Activated CD4-positive, alpha-beta memory T cell treated with anti-CD3 and anti-CD28 coated beads for 36 hours (primary cell): ENCODE measurements around the gene PIM3. TPM values are rescaled to one million over a fixed set of nuclear protein-coding genes. Genes with fewer than 3 reads are reported as not detected.

Source experiments
- CTCF ChIA-PET: fragments of 350-600 bp; sonication (Branson Sonifier 250); formaldehyde crosslinking; loops from one replicate; lab custom pipeline; 2021; ENCODE audit warnings: antibody characterized with exemption, inconsistent platforms; lab: Charles Lee
- POLR2A ChIA-PET: fragments of 350-600 bp; sonication (Branson Sonifier 250); formaldehyde crosslinking; loops from one replicate; lab custom pipeline; 2021; ENCODE audit warnings: antibody characterized with exemption; lab: Charles Lee
- DNase-seq: peaks from one replicate; pipeline ENCODE4 v3.0.0-alpha.2; 2020
- H3K27ac Mint-ChIP-seq: one replicate; pipeline ENCODE4 v1.8.0; 2021; ENCODE audit warnings: mixed read lengths
- H3K27me3 Mint-ChIP-seq: one replicate; pipeline ENCODE4 v1.8.0; 2021; ENCODE audit warnings: mixed read lengths
- H3K36me3 Mint-ChIP-seq: one replicate; pipeline ENCODE4 v1.8.0; 2021; ENCODE audit warnings: mixed read lengths
- H3K4me1 Mint-ChIP-seq: one replicate; pipeline ENCODE4 v1.8.0; 2021; ENCODE audit warnings: low read depth, mixed read lengths
- H3K4me3 Mint-ChIP-seq: one replicate; pipeline ENCODE4 v1.8.0; 2021; ENCODE audit warnings: mild to moderate bottlenecking, mixed read lengths
- H3K9me3 Mint-ChIP-seq: one replicate; pipeline ENCODE4 v1.8.0; 2021; ENCODE audit warnings: mixed read lengths
- intact Hi-C: fragments of 100-400 bp; cut with micrococcal nuclease; formaldehyde crosslinking; loops from one replicate; pipeline ENCODE4 v1.15.1; 2023
- total RNA-seq, 2 experiments: library from RNA; stranded (reverse); gene quantifications; one replicate each; pipeline ENCODE4 v1.2.3, GENCODE V29; 2021

The PIM3 gene
- total RNA-seq, 2 experiments from 2014 or later, result 222 to 231 TPM

DNA sequence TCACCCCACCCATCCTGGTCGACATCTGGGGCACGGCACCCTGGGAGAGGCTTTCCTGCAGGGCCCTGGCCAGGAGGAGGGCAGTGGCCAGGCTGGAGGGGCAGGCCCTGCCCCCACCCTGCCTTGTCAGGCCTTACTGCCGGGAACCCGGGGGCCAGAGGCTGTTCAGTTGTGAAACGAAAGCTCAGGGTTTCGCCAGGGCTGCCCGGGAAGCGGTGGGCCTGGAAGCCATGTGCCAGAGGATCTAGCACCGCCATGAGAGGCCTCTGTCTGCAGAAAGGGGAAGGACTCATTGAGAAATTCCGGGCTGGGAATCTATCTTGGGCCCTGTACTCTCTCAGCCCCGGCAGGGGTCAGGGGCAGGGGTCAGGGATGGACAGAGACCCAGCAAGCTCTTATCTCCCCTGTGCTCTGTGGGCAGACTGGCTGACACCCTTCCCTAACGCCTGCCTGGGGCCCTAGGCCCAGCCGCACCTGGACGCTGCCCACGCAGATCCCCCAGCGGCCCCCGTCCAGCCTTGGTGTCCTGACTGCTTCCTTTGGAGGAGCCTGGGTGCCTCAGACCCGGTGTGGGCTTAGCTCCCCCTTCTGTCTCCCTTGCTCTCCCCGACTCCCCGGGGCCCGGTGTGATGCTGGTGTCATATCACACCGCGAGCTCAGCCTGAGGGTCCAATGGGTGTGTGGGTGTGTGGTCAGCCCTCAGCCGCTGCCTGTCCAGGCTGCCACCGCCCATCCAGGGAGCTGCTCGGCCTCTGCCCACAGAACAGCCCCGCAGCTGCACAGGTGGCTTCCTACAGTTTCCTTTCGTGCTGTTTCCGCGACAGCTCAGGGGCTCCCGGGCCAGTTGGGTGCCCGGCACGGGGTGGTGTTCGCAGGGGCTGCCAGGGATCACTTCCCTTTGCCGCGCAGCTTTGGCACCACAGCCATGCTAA is 6.5 kb downstream of the PIM3 start:
- POLR2A ChIA-PET, result interaction anchor here (0.5 to 1.8 kb wide), 5 partner anchors 20 to 51 kb away, joined by 3 to 5 read pairs (median 4); no protein-coding TSS in a partner anchor
- intact Hi-C loops, result no loop called here
- H3K36me3 Mint-ChIP-seq, result peaks cover 28% of the 10 kb centered on the region
- no peaks in the 10 kb centered on the region for H3K27me3 Mint-ChIP-seq
- peak overlapping the region; percentile 52 for H3K27ac Mint-ChIP-seq
- H3K4me1 Mint-ChIP-seq, result peaks cover 42% of the 10 kb centered on the region
- CTCF ChIA-PET, result interaction anchor here (1.7 to 1.9 kb wide), 3 partner anchors 13 to 63 kb away, joined by 5 to 8 read pairs (median 6); no protein-coding TSS in a partner anchor
- peak; percentile 27 for DNase-seq
- no peaks in the 10 kb centered on the region for H3K9me3 Mint-ChIP-seq
- peak overlapping the region; percentile 16 for H3K4me3 Mint-ChIP-seq

- Mint-ChIP-seq H3K27ac (peak overlapping the region; percentile 63), H3K36me3 (peaks cover 24% of the 10 kb centered on the region), H3K4me1 (peaks cover 42% of the 10 kb centered on the region), H3K4me3 (peak overlapping the region; percentile 16), H3K27me3 (no peaks in the 10 kb centered on the region), H3K9me3 (no peaks in the 10 kb centered on the region)
- CTCF ChIA-PET, result interaction anchor here (0.6 to 1.9 kb wide), 4 partner anchors 12 to 63 kb away, joined by 3 to 8 read pairs (median 6); no protein-coding TSS in a partner anchor
- POLR2A ChIA-PET, result interaction anchor here (0.5 to 1.4 kb wide), 4 partner anchors 20 to 51 kb away, joined by 3 to 4 read pairs (median 3); no protein-coding TSS in a partner anchor
- DNase-seq, result peak; percentile 12
- intact Hi-C loops, result no loop called here
These were observed 7.2 kb downstream of the PIM3 start for GRCh38 chr22:49967706-49968208.

DNA sequence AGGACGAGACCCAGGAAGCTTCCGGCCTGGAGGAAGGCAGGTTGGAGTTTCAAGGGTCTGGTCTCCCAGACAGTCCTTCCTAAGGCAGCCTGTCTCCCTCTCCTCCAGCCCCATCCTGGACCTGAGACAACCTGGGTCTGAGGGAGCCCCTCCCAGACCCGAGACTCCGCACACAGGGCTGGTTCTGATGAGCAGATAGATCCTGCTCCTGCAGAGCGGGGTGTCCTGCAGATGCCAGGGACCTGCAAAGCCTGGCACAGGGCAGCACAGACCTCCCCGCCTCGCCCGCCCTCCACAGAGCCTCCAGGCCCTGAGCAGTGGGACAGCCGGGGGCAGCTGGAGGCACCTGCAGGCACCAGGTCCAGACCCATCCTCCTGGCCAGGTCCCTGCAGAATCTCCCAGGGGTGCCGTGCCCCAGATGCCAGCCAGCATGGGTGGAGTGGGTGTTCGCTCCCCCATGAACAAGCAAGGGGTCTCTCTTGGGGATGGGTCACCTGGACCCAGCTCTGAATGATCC is 7.8 kb downstream of the PIM3 start:
- peaks cover 42% of the 10 kb centered on the region for H3K4me1 Mint-ChIP-seq
- CTCF ChIA-PET, result interaction anchor here (0.6 to 1.9 kb wide), 4 partner anchors 12 to 62 kb away, joined by 3 to 8 read pairs (median 6); no protein-coding TSS in a partner anchor
- peak overlapping the region; percentile 63 for H3K27ac Mint-ChIP-seq
- no peak overlapping the region for H3K4me3 Mint-ChIP-seq
- H3K27me3 Mint-ChIP-seq, result no peaks in the 10 kb centered on the region
- no peaks in the 10 kb centered on the region for H3K9me3 Mint-ChIP-seq
- intact Hi-C loops, result no loop called here
- H3K36me3 Mint-ChIP-seq, result peaks cover 18% of the 10 kb centered on the region
- POLR2A ChIA-PET, result interaction anchor here (0.9 kb wide), 1 partner anchor 32 kb away, joined by 3 read pairs; no protein-coding TSS in a partner anchor
- peak; percentile 22 for DNase-seq

DNA sequence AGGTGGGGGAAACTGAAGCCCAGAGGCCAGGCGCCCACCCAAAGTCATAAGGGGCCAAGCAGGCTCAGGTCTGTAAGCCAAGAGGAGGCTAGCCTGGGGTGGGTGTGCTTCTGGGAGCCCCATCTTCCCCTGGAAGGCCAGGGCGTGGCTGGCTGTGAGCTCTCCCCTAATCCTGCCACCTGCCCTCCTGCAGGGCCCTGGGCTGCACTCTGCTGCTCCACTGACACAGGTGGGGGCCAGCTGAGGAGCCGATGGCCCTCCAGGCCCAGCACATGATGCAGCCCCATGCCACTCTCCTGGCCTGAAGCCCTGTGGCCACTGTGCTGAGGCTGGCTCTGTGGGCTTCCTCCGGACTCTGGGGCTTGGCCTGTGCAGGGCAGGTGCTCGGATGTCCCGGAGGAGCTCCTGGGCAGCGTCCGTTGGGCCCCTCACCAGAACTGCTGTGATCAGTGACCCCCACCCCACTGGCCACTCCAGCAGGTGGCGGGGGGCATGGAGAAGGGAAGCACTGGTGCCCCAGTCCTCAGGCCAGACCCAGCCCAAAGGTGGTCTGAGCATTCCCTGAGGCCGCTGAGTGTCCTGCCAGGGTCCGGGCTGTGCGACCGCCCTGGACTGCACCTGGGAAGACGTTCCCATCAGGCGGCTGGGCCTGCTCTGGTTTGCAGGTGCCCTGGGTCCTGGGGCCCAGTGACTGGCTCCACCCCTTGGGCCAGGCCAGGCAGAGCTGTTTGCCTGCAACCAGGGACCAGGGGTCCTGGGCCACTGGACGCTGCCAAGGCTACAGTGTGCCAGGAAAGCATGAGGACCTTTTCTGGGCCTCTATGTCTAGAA is 8.5 kb downstream of the PIM3 start:
- Mint-ChIP-seq H3K4me3 (no peak overlapping the region), H3K36me3 (peaks cover 11% of the 10 kb centered on the region), H3K27me3 (no peaks in the 10 kb centered on the region), H3K27ac (peak overlapping the region; percentile 49), H3K4me1 (peaks cover 36% of the 10 kb centered on the region), H3K9me3 (no peaks in the 10 kb centered on the region)
- ChIA-PET CTCF (interaction anchor here (0.6 to 1.9 kb wide), 2 partner anchors 11 to 61 kb away, joined by 3 to 5 read pairs; no protein-coding TSS in a partner anchor), POLR2A (interaction anchor here (0.9 to 3.4 kb wide), 3 partner anchors 8 to 38 kb away, joined by 3 to 54 read pairs (median 6); partner anchors contain the start of gene PIM3)
- intact Hi-C loops, result no loop called here
- no peak for DNase-seq

- peaks cover 2% of the 10 kb centered on the region for H3K36me3 Mint-ChIP-seq
- H3K4me3 Mint-ChIP-seq, result peak overlapping the region; percentile 80
- H3K27me3 Mint-ChIP-seq, result no peaks in the 10 kb centered on the region
- H3K27ac Mint-ChIP-seq, result peak overlapping the region; percentile 93
- ChIA-PET CTCF (interaction anchor here (0.7 to 1.6 kb wide), 3 partner anchors 8 to 202 kb away, joined by 3 to 9 read pairs (median 3); partner anchors contain the start of gene PIM3), POLR2A (interaction anchor here (1.1 to 3.4 kb wide), 5 partner anchors 9 to 39 kb away, joined by 3 to 54 read pairs (median 6); partner anchors contain the start of gene PIM3)
- DNase-seq, result no peak
- H3K4me1 Mint-ChIP-seq, result peaks cover 30% of the 10 kb centered on the region
- intact Hi-C loops, result loop anchor here (2.0 kb wide), 1 partner anchor 33 kb away; no protein-coding TSS in a partner anchor
- no peaks in the 10 kb centered on the region for H3K9me3 Mint-ChIP-seq
These were observed 9.4 kb downstream of the PIM3 start for GRCh38 chr22:49969751-49970527.

DNA sequence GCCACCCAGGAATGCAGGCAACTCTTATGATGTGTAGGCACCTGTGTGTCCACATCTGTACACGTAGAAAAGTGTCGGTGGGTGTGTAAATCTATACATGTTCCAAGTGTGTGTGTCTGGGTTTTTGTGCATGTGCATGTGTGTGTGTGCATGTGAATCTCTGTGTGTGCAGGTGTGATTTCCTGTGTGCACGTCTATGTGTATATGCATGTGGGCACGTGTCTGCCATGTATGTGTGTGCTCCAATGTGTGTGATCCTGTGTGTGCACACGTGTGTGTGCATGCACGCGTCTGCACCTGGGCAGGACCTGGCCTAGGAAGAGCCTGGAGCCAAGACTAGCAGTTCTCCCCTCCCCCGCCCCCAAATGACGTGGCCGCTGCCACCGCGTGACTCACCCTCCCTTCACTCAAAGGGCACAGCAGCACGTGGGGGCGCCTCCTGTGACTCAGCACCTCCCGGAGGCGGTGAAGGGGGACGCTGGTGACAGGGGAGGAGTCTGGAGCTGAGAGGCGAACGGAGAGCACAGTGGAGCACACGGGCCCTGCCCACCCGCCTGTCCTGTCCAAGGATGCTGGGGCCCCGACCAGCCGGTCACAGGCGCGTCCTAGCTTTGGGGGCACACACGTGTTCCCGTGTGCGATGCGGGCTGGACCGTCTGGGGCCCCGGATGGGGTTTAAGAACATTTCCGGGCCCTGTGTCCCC is 10.1 kb downstream of the PIM3 start:
- Mint-ChIP-seq H3K27ac (peak overlapping the region; percentile 93), H3K36me3 (no peaks in the 10 kb centered on the region), H3K4me3 (peak overlapping the region; percentile 80), H3K9me3 (no peaks in the 10 kb centered on the region), H3K4me1 (peaks cover 34% of the 10 kb centered on the region), H3K27me3 (no peaks in the 10 kb centered on the region)
- intact Hi-C loops, result loop anchor here (2.0 kb wide), 1 partner anchor 34 kb away; no protein-coding TSS in a partner anchor
- CTCF ChIA-PET, result interaction anchor here (0.7 to 2.1 kb wide), 5 partner anchors 9 to 203 kb away, joined by 3 to 12 read pairs (median 5); partner anchors contain the start of gene PIM3
- POLR2A ChIA-PET, result interaction anchor here (1.1 to 3.4 kb wide), 6 partner anchors 10 to 48 kb away, joined by 3 to 54 read pairs (median 6); partner anchors contain the start of gene PIM3
- DNase-seq, result peak; percentile 99

- H3K4me3 Mint-ChIP-seq, result peak overlapping the region; percentile 80
- CTCF ChIA-PET, result interaction anchor here (0.9 to 2.1 kb wide), 4 partner anchors 10 to 59 kb away, joined by 3 to 12 read pairs (median 7); no protein-coding TSS in a partner anchor
These were observed 10.9 kb downstream of the PIM3 start for GRCh38 chr22:49971232-49972162.

DNA sequence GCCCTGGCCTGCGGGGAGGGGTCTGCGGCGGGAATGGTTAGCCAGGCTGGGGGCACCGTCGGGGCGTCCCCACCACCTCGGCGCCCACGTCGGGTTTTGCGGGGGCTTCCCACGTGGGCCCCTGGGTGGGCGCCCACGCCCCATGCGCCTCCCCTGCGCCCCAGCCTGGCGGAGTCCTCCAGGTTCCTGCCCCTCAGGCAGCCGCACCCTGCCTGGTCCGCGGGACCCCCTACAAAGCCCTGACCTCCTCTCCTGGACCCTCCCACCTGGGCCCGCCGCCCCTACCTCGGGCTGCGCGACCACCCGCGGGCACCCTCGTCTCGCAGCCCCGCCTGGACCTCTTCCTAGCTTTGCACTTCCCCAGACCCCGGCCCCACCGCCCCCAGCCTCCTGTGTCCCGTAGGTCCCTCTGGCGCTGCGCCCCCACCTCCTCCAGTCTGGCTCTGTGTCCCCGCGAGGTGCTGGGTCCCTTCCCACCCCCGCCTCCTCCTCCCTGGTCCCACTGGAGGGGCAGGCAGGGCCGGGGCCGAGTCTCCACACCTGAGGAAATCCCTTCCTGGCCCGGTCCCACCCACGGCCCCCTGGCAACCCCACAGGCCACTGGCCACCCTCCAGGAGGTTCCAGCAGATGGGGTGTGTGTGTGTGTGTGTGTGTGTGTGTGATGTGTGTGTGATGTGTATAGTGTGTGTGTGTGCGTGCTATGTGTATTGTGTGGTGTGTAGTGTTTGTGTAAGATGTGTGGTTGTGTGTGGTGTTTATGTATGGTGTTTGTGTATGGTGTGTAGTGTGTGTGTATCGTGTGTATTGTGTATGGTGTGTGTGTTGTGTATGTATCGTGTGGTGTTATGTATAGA is 11.8 kb downstream of the PIM3 start:
- CTCF ChIA-PET, result interaction anchor here (0.9 to 2.1 kb wide), 2 partner anchors 42 to 58 kb away, joined by 3 to 12 read pairs; no protein-coding TSS in a partner anchor
- POLR2A ChIA-PET, result interaction anchor here (0.7 to 3.4 kb wide), 4 partner anchors 11 to 181 kb away, joined by 3 to 54 read pairs (median 10); partner anchors contain the start of gene PIM3

More at GRCh38 chr22:49971232-49972162, 10.9 kb downstream of the PIM3 start:
- peaks cover 1% of the 10 kb centered on the region for H3K36me3 Mint-ChIP-seq
- peaks cover 36% of the 10 kb centered on the region for H3K4me1 Mint-ChIP-seq
- POLR2A ChIA-PET, result interaction anchor here (0.7 to 3.4 kb wide), 5 partner anchors 10 to 181 kb away, joined by 3 to 54 read pairs (median 6); partner anchors contain the start of gene PIM3
- intact Hi-C loops, result loop anchor here (2.0 kb wide), 1 partner anchor 35 kb away; no protein-coding TSS in a partner anchor
- H3K9me3 Mint-ChIP-seq, result peaks cover under 1% of the 10 kb centered on the region
- no peaks in the 10 kb centered on the region for H3K27me3 Mint-ChIP-seq
- DNase-seq, result peak; percentile 86
- peak overlapping the region; percentile 93 for H3K27ac Mint-ChIP-seq

More for the DNA sequence above, 11.8 kb downstream of the PIM3 start:
- Mint-ChIP-seq H3K27ac (no peak overlapping the region), H3K4me1 (peaks cover 37% of the 10 kb centered on the region), H3K36me3 (peaks cover 6% of the 10 kb centered on the region), H3K4me3 (peak overlapping the region; percentile 80), H3K27me3 (no peaks in the 10 kb centered on the region), H3K9me3 (peaks cover 5% of the 10 kb centered on the region)
- peak; percentile 46 for DNase-seq
- intact Hi-C loops, result no loop called here
